T-helper 1 cell (primary cell): ENCODE measurements around the gene ITGA8.
"Not testable (repeated sequence)": the region's sequence is repeated elsewhere in the genome, so short reads cannot be mapped to it uniquely, and the experiment has no call there.

Experiments
- DNase-seq, 5 donors: peaks; one replicate each; pipeline ENCODE4 v3.0.0-alpha.2; 2012 to 2020

Gene ITGA8

DNA sequence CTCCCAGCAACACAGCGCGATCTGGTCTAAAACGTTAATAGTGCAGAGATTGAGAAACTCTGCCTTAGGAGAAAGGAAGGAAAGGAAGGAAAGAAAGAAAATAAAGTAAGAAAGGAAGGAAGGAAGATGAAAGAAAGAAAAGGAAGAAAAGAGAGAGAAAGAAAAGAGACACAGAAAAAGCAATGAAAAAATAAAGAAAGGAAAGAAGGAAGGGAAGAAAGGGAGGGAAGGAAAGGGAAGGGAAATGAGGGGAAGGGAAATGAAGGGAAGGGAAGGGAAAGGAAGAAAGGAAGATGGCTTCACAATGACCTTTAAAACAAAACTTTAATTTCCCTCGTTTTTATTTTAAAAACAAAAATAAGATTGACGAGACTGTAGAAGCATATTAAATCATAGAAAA lies 173.1 kb downstream of the ITGA8 start:
- no peak for DNase-seq

DNA sequence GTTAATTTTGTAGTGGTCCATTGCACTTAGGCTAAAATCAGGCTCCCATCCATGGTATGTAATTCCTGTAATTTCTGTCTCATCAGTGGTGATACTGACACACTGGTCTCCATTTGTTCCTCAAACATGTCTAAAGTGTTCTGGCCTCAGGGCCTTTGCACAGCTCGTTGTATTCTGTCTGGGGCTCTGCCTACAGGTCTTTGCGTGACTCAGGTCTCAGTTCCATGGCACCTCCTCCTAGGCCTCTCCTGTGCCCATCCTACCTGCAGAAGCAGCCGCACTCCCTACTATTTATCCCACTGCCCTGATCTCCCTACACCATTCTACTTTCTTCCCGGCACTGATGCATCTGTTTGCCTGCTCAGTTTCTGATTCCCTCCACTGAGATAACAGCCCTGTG lies 173.8 kb downstream of the ITGA8 start:
- DNase-seq: no peak

DNA sequence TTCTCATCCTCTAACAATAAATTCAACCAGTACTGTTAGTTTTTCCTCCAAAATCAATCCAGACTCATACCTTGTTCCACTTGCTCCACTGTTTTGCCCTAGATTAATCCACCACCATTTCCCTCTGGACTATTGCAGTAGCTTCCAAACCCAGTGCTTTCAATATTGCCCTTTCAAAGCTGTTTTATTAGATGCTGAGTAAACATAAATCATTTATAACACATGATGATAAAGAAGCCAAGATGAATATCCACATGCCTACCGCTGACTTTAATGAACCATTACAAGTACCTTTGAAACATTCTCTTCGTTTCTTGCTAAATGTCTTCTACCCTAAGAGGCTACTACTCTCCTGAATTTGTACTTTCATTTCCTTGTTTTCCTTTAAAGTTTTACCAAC lies 174.5 kb downstream of the ITGA8 start:
- no peak for DNase-seq

DNA sequence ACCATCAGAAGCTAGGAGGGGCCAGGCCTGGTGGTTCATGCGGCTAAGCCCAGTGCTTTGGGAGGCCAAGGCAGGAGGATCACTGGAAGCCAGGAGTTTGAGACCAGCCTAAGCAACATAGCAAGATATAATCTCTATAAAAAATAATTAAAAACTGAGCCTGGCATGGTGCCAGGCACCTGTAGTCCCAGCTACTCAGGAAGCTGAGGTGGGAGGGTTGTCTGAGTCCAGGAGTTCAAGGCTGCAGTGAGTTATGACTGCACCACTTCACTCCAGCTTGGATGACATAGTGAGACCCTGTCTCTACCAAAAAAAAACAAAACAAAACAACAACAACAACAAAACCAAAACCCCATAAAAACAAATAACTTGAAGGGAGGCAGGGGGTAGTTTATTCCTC lies 175.7 kb downstream of the ITGA8 start:
- no peak for DNase-seq

DNA sequence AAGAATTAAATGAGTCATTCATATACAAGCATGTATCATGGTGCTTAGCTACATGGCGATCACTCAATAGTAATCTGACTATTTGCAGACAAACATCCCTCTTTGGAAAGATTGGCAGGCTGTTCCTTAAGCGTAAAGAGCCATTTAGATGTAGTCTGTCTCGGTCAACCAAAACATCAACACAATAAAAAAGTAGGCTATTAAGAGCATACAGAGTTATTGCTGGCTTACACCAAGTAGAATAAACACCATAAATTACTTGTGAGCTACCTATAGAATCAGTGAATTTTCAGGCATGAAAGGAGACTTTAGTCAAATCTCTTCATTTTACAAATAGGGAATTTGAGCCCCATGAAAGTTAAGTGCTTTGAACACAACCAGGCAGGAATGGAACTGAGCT lies 176.9 kb downstream of the ITGA8 start:
- no peak for DNase-seq

DNA sequence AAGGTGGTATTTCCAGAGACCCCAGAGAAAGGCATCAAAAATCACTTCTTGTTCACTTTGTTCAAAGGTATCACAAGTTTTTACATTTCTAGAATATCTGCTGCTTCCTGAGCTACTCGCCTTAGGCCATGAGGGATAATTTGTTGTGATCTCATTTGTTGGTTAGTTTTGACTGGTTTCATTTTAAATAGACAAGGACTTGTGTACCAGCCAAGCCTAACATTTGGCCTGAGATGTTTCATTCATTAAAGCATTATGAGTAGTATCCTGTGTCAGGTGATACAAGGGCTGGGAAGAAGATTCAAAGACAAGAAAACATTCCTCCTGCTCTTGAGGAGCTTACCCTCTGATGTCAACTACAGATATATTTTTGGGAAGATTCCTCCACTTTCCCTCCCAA lies 178.3 kb downstream of the ITGA8 start:
- no peak for DNase-seq

DNA sequence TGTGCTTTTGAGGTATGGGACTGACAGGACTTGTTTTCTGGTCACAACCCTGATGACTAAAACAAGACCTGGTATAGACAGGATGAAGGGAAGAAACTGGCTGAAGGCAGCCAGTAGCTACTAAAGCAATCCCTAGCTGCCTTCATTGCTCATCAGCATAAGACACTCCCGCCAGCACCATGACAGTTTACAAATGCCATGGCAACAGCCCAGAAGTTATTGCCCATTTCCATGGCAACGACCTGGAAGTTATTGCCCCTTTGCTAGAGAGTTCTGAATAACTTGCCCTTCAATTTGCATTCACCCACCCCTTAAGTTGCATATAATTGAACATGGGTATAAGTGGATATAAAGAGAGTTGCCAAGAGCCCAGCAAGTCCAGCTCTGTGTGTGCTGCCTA lies 179.0 kb downstream of the ITGA8 start:
- DNase-seq: no peak

DNA sequence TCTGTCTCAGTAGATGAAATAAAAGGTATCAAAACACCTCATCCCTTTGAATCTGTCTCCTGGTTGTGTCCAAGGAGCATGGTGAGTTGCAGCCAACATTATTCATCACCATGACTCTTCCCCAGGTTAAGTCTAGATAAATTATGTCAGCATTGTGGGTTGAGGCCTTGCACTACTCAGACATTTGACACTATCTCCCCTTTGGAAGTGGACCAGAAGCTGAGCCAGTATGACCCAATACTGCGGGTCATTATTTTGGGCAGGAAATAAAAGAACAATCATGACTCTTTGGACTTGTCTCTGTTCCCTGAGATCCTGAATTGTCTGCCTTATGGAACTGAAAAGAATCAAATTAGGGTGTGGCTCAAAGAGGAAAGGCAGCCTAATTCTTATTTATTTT lies 180.5 kb downstream of the ITGA8 start:
- no peak for DNase-seq

DNA sequence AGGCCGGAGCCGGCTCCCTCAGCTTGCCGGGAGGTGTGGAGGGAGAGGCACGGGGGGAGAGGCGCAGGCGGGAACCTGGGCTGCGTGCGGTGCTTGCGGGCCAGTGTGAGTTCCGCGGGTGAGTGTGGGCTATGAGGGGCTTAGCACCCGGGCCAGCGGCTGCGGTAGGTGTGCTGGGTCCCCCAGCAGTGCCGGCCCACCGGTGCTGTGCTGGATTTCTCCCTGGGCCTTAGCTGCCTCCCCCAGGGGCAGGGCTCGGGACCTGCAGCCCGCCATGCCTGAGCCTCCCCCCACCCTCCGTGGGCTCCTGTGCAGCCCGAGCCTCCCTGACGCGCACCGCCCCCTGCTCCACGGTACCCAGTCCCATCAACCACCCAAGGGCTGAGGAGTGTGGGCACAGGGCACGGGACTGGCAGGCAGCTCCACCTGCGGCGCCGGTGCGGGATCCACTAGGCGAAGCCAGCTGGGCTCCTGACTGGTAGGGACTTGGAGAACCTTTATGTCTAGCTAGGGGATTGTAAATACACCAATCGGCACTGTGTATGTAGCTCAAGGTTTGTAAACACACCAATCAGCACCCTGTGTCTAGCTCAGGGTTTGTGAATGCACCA lies 184.7 kb downstream of the ITGA8 start:
- not testable (repeated sequence) for DNase-seq

DNA sequence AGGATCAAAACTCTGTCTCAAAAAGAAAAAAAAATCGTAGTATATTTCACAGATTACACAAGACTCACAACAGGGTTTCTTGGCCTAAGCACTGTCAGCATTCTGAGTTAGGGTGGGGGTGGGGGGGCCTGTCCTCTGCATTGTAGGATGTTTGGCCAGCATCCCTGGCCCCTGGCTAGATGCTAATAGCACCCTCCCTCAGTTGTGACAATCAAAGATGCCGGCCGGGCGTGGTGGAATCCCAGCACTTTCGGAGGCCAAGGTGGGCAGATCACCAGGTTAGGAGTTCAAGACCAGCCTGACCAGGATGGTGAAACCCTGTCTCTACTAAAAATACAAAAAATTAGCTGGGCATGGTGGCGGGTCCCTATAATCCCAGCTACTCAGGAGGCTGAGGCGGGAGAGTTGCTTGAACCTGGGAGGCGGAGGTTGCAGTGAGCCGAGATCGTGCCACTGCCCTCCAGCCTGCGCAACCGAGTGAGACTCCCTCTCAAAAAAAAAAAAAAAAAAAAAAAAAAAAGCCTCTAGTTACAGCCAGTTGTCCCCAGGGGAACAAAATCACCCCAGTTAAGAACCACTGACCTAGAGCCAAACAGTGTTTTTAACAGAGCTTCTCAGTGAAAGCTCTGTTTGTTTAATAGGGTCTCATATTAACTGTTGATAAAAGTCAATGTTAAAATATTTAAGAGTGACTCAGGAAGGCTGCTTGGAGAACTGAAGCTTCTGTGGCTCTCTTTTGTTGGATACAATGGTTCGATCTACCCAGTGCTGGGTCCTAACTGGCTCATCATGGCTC lies 187.6 kb downstream of the ITGA8 start:
- no peak for DNase-seq

DNA sequence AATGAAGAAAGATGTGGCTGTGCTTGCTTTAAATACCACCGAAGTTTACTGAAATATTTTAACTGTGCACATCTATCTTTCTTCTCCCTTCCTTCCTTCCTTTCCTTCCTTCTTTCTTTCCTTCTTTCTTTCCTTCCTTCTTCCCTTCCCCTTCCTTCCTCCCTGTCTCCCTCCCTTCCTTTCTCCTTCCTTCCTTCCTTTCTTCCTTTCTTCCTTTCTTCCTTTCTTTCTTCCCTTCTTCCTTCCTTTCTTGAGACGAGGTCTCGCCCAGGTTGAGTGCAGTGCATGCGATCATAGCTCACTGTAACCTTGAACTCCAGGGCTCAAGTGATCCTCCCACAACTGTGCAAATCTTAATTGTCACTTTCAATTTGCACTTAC lies 190.9 kb downstream of the ITGA8 start:
- DNase-seq: no peak

DNA sequence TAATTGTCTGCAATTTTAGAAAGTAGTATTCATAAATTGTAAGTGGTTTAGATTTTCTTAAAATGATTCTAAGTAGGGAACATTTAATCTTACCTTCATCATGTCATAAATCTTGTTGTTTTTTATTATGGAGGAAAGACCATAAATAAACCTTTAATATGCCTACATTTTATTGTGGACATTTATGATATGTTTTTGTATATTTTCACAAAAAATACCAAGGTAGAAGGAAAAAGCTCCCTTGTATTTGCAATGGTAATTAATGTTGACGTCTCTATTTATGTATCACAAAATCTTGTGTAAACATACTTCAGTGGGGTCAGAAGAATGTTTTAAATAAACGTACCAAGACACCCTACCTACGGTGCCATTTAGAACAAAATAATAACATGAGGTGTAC lies 193.0 kb downstream of the ITGA8 start:
- DNase-seq: no peak

DNA sequence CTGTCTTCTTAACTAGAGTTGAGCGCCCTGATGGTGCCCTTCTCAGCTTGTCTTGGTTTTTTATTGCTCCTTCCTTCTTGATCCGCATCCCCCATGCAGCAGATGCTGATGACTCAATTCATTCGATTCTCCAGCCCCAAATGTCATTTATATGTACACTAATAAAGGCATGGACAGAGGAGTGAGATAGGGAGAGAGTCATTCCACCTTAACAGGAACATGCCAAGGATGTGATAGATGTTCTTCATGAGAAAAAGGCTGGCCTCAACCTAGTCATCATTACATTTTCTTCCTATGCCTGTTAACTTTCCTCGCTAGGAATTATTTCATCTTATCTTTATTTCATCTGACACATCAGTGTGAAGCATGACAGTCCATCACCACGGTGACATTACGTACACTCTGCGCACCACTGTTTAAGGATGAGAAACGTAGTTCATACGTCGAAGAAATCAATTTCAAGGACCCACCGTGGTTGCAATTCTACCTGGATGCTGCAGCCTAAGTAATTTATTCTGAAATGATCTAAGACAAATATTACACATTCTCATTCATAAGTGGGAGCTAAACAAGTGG lies 198.3 kb downstream of the ITGA8 start:
- DNase-seq: no peak

DNA sequence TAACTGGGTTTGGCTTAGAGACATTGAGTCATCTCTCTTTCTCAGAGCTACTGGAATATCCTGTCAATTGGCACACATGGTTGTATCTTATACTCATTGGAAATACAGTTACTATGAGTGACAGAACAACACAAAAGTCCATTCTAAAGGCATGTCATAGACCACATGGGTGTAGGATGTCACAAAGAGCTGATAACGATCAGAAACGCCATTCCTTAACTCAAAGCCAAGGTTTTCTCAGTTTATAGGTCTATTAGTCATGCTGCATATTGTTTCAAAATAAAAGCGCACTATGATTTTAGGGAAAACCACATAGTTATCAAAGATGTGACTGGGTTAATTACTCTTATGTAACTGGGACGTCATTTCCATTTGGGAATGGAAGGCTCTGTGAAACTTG lies 201.5 kb downstream of the ITGA8 start:
- DNase-seq: no peak

DNA sequence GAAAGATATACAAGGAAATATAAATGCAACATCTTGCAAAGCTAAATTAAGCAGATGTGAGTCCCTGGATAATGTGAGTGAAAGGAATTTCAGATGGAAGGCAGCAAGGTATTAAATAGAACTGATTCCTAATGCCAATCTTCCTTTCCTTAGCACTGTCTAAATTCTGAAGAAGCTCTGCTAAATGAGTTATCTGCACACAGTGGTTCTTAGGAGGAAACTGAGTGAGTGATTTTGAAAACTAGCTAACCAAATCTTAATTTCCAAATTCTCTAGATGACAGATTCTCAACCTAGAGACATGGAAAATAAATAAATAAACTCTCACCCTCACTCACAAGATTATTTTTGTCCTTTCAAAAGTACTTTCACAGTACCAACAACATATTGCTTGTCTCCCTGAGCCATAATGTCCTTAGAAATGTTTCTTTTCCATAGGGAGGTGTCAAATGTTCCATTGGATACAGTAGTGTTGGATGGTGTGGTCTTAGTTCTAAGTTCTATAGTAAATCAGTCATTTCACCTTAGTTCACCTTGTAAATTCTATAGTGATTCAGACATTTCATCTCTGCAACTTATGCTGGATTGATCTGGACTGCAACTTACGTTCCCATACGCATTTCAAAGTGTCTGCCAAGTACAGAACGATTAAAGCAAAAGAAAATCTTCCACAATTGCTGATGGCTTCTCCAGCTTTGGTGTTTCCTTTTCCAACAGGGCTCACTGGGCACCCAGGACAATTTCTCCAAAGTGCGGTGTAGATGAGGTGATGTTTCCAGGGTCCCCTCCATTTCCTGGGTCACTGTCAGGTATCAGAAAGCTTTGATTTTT lies 203.3 kb downstream of the ITGA8 start:
- no peak for DNase-seq

DNA sequence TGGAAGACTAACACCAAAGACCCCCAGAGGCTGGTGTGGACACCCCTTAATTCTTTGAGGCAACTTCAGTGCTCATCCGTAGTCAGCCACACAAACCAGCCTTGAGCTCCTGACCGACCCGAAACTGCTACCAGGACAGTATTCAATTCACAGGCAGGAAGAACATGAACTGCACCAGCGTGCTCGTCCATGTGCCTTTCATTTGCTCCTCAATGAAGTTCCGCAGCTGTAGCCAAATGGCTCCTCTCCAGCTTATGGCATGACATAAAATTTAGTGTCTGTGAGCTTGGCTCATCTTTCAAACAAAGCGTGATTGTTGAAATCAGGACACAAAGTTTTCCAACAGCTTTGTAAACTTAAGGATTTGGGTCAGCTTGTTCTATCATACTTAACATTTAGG lies 204.5 kb downstream of the ITGA8 start:
- no peak for DNase-seq

DNA sequence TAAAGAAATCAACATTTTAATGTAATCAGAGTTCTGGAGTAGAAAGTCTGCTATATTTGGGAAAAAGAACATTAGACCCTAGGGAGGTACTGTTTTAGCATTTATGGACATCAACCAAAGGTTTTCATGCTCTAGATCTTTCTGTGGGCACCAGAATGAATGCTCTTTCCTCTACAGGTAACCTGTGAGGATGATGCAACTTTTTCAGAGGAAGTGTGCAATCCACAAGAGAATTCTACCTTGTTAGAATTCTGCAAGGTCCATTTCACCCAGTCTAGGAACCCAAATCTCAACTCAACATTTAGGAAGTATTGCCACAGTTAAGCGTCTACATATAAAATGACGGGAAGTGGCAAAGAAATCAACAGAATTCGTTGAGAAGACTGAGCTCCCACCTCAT lies 208.8 kb downstream of the ITGA8 start:
- no peak for DNase-seq

DNA sequence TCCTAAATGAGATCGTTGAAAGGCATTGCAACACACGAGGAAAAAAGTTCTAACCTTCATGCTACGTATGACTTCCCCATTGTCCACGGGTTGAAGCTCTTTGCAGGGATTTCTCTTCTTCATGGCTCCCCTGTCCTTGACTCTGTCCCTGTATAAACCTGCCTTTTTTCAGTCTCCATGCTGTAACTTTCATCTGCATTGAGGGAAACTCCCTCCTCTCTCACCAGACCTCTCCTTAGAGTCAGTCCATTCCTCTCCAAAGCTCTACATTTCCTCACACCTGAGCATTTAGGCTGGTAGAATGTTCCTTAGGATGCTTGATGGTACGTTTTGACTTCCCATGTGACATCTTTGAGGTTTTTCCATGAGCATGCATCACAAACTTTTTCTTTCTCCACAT lies 214.4 kb downstream of the ITGA8 start:
- no peak for DNase-seq

DNA sequence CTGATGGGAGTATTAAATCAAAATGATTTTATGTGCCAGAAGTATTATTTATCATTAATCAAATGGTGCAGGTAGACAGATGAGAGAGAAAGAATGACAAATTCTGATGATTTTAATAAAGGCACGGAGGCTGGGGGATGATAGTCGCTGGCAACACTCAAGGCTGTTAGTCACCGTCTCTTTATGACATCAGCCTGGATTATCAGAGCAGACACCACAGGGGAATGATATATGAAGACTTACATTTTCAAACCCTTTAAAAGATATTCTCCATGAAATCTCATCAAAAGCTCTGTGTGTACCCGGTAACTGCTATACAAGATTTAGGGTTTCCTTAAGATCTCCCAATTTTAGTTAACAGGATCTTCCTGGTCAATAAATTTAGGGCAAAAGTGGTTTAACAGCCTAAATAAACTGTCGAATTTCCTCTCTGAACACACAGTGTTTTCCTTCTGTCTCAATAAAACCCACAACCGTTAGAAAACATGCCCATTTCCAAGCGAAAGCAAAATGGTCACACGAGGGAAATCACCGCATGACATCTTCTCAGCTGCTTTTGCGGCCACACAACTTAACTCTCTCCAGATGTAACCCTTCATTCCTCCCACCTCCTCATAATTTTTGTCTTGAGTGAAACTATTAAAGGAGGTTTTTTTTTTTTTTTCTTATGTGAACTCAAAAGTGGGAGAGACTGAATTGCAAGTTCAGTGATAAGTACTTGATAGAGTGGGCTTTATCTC lies 215.5 kb downstream of the ITGA8 start:
- DNase-seq: no peak

DNA sequence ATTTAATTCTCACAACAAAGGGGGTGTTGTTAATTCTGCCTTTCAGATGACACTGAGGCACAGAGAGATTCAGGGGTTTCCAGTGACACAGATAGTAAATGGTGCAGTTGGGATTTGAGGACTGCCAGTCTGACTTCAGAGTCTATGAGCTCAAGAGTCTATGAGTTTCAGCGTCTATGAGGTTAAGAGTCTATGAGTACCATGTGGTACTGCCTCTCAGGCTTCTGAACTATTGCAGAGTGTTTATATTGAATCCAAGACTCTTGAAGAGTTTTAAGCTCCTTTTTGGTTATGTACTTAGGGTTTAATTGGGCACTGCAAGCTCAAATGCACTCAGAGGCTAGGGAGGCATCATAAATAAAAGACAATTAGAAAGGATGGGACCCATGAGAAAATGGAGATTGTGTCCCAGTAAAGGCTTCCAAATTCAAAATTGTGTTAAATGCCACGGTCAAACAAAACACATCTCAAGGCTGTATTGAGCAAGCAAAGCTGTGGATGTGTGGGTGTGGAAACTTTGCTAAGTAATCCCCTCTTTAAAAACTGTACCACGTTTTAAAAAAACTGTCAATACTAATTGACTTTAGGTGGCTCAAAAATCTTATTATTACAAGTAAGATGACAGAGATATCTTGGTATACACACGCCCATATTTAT lies 224.7 kb downstream of the ITGA8 start:
- no peak for DNase-seq

DNA sequence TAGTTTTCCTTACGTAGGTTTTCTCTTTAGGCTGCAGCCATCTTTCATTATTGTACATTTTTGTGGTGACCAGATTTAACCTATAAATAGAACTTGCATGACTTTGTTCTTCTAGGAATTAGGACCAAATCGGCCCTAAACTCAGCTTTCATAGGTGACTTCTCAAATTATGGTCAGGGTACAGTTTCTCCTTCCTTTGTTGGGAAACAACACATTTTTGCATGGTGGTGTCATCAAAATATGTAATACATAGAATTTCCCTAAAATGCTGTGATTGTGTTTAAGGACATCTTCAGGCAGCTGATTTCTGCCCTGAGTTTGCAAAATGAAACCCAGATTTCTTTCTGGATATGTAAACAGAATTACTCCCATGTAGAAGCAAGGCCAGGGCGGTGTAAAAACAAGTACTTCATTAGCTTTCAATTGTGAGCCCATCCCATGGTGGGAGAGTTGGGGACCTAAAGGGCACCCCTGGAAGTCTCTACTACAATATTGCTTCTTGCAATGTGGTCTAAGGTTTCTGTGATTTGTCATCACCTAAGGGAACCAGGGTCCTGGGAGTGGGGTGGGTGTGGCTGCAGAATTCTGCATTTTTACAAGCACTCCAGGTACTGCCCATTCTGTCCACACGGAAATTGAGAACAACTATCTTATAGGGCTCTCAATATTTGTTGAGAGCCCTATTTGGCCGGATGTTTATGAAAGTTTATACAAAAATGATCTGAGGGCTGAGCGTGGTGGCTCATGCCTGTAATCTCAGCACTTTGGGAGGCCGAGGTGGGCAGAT lies 227.7 kb downstream of the ITGA8 start:
- no peak for DNase-seq
